Gastrocnemius medialis (tissue), 4 donors: ENCODE data around the gene WDR41.

ENCODE experiments used
- POLR2A ChIP-seq, 2 donors: fragments of 450-650 bp; IDR thresholded peaks; one replicate each; pipeline ENCODE4 v1.6.1; 2017; ENCODE audit warnings: antibody characterized with exemption in 2 of 2, mild to moderate bottlenecking in 2 of 2, moderate library complexity in 2 of 2
- TF ChIP-seq, protein P1 (sequence below), 5 experiments: fragments of 450-650 bp in 3 of 5; fragments of 200-600 bp in 2 of 5; sonication (generic) in 2 of 5; IDR thresholded peaks in 4 of 5; conservative IDR thresholded peaks in 1 of 5; 1 replicate in 4 of 5; 2 replicates in 1 of 5; pipeline ENCODE4 v1.5.1; 2016 to 2019; ENCODE audit warnings: antibody characterized with exemption in 5 of 5, mild to moderate bottlenecking in 3 of 5, moderate library complexity in 3 of 5

DNA sequence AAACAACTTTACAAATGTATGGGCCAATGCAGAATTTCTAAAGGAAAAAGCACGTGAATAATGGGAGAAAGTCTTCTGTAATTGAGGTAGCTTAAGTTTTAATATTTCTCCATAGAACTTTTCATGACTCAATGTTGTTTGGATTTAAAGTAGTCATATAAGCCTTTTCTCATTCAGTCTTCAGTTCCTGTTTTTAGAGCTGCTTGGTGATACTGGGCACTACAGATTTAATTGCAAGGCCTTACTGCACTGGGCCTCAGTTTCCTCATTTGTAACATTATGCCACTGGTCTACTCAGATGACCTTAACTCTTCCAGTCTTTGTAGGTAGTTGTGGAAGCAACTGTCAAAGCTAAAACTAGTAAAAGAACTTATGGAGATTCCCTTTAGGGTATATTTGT is 60.4 kb downstream of the WDR41 start:
- TF ChIP-seq, protein P1, sequence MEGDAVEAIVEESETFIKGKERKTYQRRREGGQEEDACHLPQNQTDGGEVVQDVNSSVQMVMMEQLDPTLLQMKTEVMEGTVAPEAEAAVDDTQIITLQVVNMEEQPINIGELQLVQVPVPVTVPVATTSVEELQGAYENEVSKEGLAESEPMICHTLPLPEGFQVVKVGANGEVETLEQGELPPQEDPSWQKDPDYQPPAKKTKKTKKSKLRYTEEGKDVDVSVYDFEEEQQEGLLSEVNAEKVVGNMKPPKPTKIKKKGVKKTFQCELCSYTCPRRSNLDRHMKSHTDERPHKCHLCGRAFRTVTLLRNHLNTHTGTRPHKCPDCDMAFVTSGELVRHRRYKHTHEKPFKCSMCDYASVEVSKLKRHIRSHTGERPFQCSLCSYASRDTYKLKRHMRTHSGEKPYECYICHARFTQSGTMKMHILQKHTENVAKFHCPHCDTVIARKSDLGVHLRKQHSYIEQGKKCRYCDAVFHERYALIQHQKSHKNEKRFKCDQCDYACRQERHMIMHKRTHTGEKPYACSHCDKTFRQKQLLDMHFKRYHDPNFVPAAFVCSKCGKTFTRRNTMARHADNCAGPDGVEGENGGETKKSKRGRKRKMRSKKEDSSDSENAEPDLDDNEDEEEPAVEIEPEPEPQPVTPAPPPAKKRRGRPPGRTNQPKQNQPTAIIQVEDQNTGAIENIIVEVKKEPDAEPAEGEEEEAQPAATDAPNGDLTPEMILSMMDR (IDR thresholded peaks at IDR 0.05 in 4 of 5, conservative IDR thresholded peaks at IDR 0.05 in 1 of 5): no peak
- TF ChIP-seq POLR2A (IDR thresholded peaks at IDR 0.05): no peak
